ENCODE results near the gene METTL16. TPM values are rescaled to one million over a fixed set of nuclear protein-coding genes. Genes with fewer than 3 reads are reported as not detected.

METTL16 gene
- total and polyA plus RNA-seq, 2 donors (not counting 1 experiment from before 2014, with no cell fraction given): 19.2 to 56.5 TPM

- Histone ChIP-seq H3K4me2 (replicated peaks; ENCODE audit: low read depth, low read length, poor library complexity, severe bottlenecking) (no peak overlapping the region), H3K36me3 (replicated peaks in 1 of 2; ENCODE audit: control extremely low read depth in 1 of 2, control insufficient read depth in 1 of 2, extremely low read depth in 1 of 2, insufficient read depth in 2 of 2, low read length in 1 of 2) (peaks cover 0 to 10% of the 10 kb centered on the region in 2 experiments), H2AFZ (ENCODE audit: insufficient read depth, low read depth, low read length, poor library complexity, severe bottlenecking) (no peak overlapping the region), H4K20me1 (ENCODE audit: control insufficient read depth, insufficient read depth, low read length, poor library complexity, severe bottlenecking) (peaks cover 11% of the 10 kb centered on the region), H3K4me1 (ENCODE audit: control insufficient read depth in 2 of 2, insufficient read depth in 2 of 2, low read length in 2 of 2) (no peaks in the 10 kb centered on the region), H3K4me3 (ENCODE audit: control extremely low read depth in 1 of 5, extremely low read depth in 1 of 5, insufficient read depth in 1 of 5, low read depth in 2 of 5, low read length in 4 of 5) (no peak overlapping the region), H3K27ac (ENCODE audit: low read length in 2 of 2) (no peak overlapping the region), H3K9ac (ENCODE audit: low read length) (no peak overlapping the region), H3K79me2 (ENCODE audit: control insufficient read depth, insufficient read depth, low read length) (peaks cover 4% of the 10 kb centered on the region), H3K27me3 (replicated peaks in 1 of 4; ENCODE audit: control extremely low read depth in 1 of 4, control insufficient read depth in 3 of 4, insufficient read depth in 4 of 4, low read length in 3 of 4) (no peaks in the 10 kb centered on the region), H3K9me3 (ENCODE audit: control extremely low read depth in 1 of 3, control insufficient read depth in 2 of 3, insufficient read depth in 1 of 3, low read length in 2 of 3) (no peaks in the 10 kb centered on the region)
- no peak overlapping the region for H3K27ac Mint-ChIP-seq
- intact Hi-C loops (cut with micrococcal nuclease): no loop called here
- no peak for TF ChIP-seq EZH2 (IDR thresholded peaks at IDR 0.05; ENCODE audit: borderline replicate concordance, insufficient read depth, low read depth, low read length, poor library complexity, severe bottlenecking)
- TF ChIP-seq, protein P1, sequence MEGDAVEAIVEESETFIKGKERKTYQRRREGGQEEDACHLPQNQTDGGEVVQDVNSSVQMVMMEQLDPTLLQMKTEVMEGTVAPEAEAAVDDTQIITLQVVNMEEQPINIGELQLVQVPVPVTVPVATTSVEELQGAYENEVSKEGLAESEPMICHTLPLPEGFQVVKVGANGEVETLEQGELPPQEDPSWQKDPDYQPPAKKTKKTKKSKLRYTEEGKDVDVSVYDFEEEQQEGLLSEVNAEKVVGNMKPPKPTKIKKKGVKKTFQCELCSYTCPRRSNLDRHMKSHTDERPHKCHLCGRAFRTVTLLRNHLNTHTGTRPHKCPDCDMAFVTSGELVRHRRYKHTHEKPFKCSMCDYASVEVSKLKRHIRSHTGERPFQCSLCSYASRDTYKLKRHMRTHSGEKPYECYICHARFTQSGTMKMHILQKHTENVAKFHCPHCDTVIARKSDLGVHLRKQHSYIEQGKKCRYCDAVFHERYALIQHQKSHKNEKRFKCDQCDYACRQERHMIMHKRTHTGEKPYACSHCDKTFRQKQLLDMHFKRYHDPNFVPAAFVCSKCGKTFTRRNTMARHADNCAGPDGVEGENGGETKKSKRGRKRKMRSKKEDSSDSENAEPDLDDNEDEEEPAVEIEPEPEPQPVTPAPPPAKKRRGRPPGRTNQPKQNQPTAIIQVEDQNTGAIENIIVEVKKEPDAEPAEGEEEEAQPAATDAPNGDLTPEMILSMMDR (IDR thresholded peaks at IDR 0.05): no peak
- WGBS (ENCODE audit: insufficient coverage): 95% methylated on average over 1 of the region's 2 CpGs
- ATAC-seq (ENCODE audit: low read depth) (no peak), DNase-seq (no peak)
- no peak overlapping the region for H3K4me3 Mint-ChIP-seq
- POLR2A ChIA-PET: interaction anchor here (0.6 kb wide), 1 partner anchor 896 kb away, joined by 7 read pairs; the partner anchor contains the start of gene INPP5K
- H3K27me3 Mint-ChIP-seq: no peaks in the 10 kb centered on the region
- CTCF ChIA-PET: interaction anchor here (1.4 to 12.0 kb wide), 2 partner anchors 11 to 30 kb away, joined by 3 to 650 read pairs; no protein-coding TSS in a partner anchor
- peaks cover 1% of the 10 kb centered on the region for H3K4me1 Mint-ChIP-seq
- no peaks in the 10 kb centered on the region for H3K9me3 Mint-ChIP-seq (ENCODE audit: insufficient read depth)
These were observed 99.1 kb downstream of the METTL16 start for GRCh38 chr17:2412561-2413021.

GRCh38 chr17:2410951-2411350 is 100.7 kb downstream of the METTL16 start:
- no peak for ATAC-seq (ENCODE audit: low read depth)
- ChIA-PET CTCF (interaction anchor here (12.0 kb wide), 1 partner anchor 29 kb away, joined by 650 read pairs; no protein-coding TSS in a partner anchor), POLR2A (no interaction called here)
- Mint-ChIP-seq H3K27ac (no peak overlapping the region), H3K4me3 (no peak overlapping the region), H3K27me3 (no peaks in the 10 kb centered on the region), H3K4me1 (peaks cover under 1% of the 10 kb centered on the region), H3K9me3 (ENCODE audit: insufficient read depth) (no peaks in the 10 kb centered on the region)
- no peak overlapping the region for H3K27ac ChIP-seq (ENCODE audit: low read length in 2 of 2)
- H3K4me2 ChIP-seq (replicated peaks; ENCODE audit: low read depth, low read length, poor library complexity, severe bottlenecking): no peak overlapping the region
- H3K79me2 ChIP-seq (ENCODE audit: control insufficient read depth, insufficient read depth, low read length): peaks cover 4% of the 10 kb centered on the region
- H3K27me3 ChIP-seq (replicated peaks in 1 of 4; ENCODE audit: control extremely low read depth in 1 of 4, control insufficient read depth in 3 of 4, insufficient read depth in 4 of 4, low read length in 3 of 4): no peaks in the 10 kb centered on the region
- H4K20me1 ChIP-seq (ENCODE audit: control insufficient read depth, insufficient read depth, low read length, poor library complexity, severe bottlenecking): no peaks in the 10 kb centered on the region
- no peak overlapping the region for H2AFZ ChIP-seq (ENCODE audit: insufficient read depth, low read depth, low read length, poor library complexity, severe bottlenecking)
- WGBS (ENCODE audit: insufficient coverage): 98% methylated on average over 7 of the region's 7 CpGs
- no peaks in the 10 kb centered on the region for H3K4me1 ChIP-seq (ENCODE audit: control insufficient read depth in 2 of 2, insufficient read depth in 2 of 2, low read length in 2 of 2)
- no peak for TF ChIP-seq EZH2 (IDR thresholded peaks at IDR 0.05; ENCODE audit: borderline replicate concordance, insufficient read depth, low read depth, low read length, poor library complexity, severe bottlenecking)
- TF ChIP-seq, protein P1 (IDR thresholded peaks at IDR 0.05): no peak
- peaks cover 0 to 7% of the 10 kb centered on the region in 2 experiments for H3K36me3 ChIP-seq (replicated peaks in 1 of 2; ENCODE audit: control extremely low read depth in 1 of 2, control insufficient read depth in 1 of 2, extremely low read depth in 1 of 2, insufficient read depth in 2 of 2, low read length in 1 of 2)
- H3K9me3 ChIP-seq (ENCODE audit: control extremely low read depth in 1 of 3, control insufficient read depth in 2 of 3, insufficient read depth in 1 of 3, low read length in 2 of 3): no peaks in the 10 kb centered on the region
- intact Hi-C loops (cut with micrococcal nuclease): no loop called here
- H3K9ac ChIP-seq (ENCODE audit: low read length): no peak overlapping the region
- H3K4me3 ChIP-seq (ENCODE audit: control extremely low read depth in 1 of 5, extremely low read depth in 1 of 5, insufficient read depth in 1 of 5, low read depth in 2 of 5, low read length in 4 of 5): no peak overlapping the region
- no peak for DNase-seq

Data from B cell (primary cell).